Astrocyte of the spinal cord (primary cell): ENCODE results near the gene IFI35.
"Not testable (repeated sequence)": the region's sequence is repeated elsewhere in the genome, so short reads cannot be mapped to it uniquely, and the experiment has no call there.

ENCODE experiments used
- DNase-seq: peaks from one replicate; pipeline ENCODE4 v3.0.0; 2011; ENCODE audit warnings: low read depth, low spot score
- H3K4me3 ChIP-seq: 2 replicates; pipeline ENCODE4 v1.5.1; 2011; ENCODE audit warnings: low read depth, mild to moderate bottlenecking, low read length, moderate library complexity
- in situ Hi-C: cut with HindIII; loops from 2 replicates; pipeline ENCODE4 v1.10.0; 2017; ENCODE audit warnings: low sequenced_read_pairs
- TF ChIP-seq, protein P1 (sequence below): IDR thresholded peaks from 2 replicates; pipeline ENCODE4 v1.5.1; 2012; ENCODE audit warnings: low read depth, mild to moderate bottlenecking, low read length, inconsistent platforms

Gene IFI35

DNA sequence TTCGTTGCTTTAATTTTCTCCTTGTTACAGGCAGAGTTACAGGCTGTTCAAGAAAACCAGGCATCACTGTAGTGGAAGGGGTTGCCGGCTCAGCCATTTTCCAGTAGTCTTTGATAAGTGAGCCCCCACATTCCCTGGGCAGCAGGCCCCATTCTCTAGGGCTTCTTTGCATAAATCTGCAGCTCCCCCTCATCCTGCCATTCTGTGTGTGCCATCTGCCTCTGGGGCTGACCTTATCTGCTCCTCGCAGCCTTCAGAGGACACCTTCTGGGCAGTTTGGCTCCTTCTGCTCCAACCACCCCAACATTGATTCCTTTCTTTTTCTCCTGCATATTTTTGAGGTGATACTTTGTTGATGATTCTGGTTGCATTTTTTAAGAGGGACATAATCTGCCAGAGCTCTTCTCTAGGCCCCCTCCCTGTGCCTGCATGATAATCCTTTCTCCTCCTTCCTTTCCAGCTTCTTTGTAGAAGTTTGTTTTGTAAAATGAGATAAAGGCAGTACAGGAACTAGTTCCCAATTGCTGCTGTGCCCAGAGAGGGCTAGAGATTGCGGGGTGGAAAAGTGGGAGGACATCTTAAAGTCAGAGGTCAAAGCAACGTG is 35.5 kb downstream of the IFI35 start:
- TF ChIP-seq, protein P1, sequence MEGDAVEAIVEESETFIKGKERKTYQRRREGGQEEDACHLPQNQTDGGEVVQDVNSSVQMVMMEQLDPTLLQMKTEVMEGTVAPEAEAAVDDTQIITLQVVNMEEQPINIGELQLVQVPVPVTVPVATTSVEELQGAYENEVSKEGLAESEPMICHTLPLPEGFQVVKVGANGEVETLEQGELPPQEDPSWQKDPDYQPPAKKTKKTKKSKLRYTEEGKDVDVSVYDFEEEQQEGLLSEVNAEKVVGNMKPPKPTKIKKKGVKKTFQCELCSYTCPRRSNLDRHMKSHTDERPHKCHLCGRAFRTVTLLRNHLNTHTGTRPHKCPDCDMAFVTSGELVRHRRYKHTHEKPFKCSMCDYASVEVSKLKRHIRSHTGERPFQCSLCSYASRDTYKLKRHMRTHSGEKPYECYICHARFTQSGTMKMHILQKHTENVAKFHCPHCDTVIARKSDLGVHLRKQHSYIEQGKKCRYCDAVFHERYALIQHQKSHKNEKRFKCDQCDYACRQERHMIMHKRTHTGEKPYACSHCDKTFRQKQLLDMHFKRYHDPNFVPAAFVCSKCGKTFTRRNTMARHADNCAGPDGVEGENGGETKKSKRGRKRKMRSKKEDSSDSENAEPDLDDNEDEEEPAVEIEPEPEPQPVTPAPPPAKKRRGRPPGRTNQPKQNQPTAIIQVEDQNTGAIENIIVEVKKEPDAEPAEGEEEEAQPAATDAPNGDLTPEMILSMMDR = no peak
- DNase-seq = no peak
- no peak overlapping the region for H3K4me3 ChIP-seq
- in situ Hi-C loops = no loop called here

DNA sequence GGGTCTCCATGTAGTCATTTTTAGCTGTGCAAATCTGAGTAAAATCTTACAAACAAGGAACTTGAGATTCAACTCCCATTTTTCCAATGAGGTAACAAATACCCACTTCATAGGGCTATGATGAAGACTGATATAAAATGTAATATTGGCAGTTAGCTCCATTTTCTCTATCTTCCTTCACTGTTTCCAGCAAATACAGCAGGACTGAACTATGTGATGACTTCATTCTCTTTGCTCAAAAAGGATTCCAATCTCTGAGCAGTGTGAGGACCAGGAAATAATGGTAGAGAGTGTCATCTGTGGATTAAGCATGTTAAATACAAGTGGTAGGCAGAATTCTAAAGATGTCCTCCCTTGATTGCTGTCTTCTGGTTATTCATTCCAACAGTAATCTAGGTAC is 36.7 kb downstream of the IFI35 start:
- in situ Hi-C loops = no loop called here
- no peak for DNase-seq
- TF ChIP-seq, protein P1 = no peak
- no peak overlapping the region for H3K4me3 ChIP-seq

DNA sequence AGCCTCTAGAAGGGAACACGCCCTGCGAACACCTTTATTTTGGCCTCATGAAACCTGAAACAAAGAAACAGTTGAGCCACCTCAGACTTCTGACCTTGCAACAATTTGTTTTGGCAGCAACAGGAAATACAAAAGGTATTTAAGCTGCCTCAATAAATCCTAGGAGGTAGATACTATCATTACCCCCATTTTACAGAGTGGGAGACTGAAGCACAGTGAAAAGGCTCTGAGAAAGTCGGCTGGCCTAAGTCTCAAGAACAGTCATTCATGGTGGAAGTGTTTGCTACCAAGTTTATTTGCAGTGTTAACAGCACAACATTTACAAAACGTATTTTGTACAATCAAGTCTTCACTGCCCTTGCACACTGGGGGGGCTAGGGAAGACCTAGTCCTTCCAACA is 37.4 kb downstream of the IFI35 start:
- no peak overlapping the region for H3K4me3 ChIP-seq
- in situ Hi-C loops = no loop called here
- TF ChIP-seq, protein P1 = no peak
- no peak for DNase-seq

DNA sequence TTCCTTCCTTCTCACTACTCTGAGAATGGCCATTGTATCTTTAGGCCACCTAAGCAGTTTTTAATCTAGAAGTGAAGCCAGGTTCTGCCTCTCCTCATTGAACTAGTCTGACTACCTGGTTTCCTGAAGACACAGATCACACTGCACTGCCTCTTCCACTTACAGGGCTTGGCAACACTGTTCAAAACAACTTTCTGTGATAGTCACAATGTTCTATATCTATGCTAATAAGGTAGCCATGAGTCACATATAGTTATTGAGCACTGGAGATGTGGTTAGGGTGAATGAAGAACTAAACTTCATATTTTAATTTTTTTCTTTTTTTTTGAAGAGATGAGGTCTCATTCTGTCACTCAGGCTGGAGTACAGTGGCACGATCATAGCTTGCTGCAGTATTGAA is 45.4 kb downstream of the IFI35 start:
- in situ Hi-C loops = no loop called here
- TF ChIP-seq, protein P1 = no peak
- no peak for DNase-seq
- H3K4me3 ChIP-seq = no peak overlapping the region

DNA sequence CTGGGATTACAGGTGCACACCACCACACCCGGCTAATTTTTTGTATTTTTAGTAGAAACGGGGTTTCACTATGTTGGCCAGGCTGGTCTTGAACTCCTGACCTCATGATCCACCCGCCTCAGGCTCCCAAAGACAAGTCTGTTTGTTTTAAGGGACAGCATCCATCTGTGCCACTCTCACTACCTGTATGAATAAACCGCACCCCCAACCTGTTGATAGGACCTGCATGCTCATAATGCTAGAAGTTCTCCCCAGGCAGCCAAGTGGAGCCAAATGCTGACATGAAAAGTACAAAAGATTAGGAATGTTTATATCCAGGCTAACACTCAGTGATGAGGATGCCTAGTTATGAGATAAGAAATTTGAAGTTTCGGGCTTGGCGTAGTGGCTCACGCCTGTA is 46.4 kb downstream of the IFI35 start:
- in situ Hi-C loops, DNase-seq, H3K4me3 ChIP-seq: not testable (repeated sequence)

DNA sequence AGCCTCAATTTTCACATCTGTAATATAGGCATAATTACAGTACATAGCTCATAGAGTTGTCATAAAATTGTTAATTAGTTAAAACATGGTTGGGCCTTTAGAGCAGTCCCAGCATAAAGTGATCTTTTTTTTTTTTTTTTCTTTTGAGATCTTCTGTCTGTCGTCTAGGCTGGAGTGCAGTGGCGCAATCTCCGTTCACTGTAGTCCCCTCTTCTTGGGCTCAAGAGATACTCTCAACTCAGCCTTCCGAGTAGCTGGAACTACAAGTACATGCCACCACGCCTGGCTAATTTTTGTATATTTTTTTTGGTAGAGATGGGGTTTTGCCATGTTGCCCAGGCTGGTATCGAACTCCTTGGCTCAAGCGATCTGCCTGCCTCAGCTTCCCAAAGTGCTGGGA is 49.5 kb downstream of the IFI35 start:
- H3K4me3 ChIP-seq = no peak overlapping the region
- DNase-seq = no peak
- TF ChIP-seq, protein P1 = no peak
- in situ Hi-C loops = no loop called here

DNA sequence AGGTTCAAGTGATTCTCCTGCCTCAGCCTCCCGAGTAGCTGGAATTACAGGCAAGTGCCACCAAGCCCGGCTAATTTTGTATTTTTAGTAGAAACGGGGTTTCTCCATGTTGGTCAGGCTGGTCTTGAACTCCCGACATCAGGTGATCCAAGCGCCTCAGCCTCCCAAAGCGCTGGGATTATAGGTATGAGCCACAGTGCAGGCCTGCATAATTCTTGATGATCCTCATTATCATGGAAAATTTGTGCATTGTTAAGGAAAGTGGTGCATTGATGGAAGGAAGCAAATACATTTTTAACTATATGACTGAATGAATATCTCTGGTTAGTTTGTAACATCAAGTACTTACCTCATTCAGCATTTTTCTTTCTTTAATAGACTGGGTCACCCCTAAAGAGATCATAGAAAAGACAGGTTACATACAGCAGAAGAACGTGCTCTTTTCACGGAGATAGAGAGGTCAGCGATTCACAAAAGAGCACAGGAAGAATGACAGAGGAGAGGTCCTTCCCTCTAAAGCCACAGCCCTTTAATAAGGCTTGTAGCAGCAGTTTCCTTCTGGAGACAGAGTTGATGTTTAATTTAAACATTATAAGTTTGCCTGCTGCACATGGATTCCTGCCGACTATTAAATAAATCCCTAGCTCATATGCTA is 56.5 kb downstream of the IFI35 start:
- no peak overlapping the region for H3K4me3 ChIP-seq
- TF ChIP-seq, protein P1 = no peak
- DNase-seq = no peak
- in situ Hi-C loops = no loop called here
